Activated gamma-delta T cell (primary cell): ENCODE results near the gene GMDS.

ENCODE experiments used
- DNase-seq: peaks from one replicate; lab custom pipeline; 2025; lab: John Stamatoyannopoulos, UW

The GMDS gene

DNA sequence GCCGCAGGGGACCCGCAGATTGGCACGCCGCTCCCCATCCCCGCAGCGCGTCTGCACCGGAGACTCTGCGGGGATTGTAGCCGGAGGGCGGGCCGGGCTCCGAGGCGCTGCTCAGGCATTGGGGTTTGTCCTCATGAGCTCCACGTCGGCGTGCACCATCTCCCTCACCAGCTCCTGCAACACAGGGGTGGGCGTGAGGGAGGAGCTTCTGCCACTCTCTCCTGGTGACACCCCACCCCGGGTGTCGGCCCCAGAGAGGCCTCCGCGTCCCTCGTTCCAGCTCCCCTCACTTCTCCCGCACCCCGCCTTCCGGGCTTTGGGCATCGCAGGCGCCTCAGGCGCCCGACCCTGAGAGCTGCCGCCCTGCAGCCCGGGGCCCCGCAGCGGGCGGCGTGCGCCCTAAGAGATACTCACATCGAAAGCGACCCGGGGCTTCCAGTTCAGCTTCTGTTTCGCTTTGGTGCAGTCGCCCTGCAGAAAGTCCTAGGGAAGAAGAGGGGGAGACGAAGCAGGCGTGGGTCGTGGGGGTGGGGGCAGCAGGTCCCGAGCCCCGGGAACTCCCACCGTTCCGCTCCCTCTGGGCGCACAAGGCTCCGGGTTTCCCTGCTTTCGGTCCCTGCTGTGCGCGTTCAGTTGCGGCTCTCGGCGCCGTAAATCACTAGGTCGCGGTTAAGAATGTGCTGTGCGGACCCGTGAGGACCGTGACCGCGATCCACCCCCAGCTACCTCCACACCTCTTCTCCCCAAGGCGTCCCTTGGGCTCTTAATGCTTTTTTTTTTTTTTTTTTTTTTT lies 621.2 kb downstream of the GMDS start:
- DNase-seq, result no peak

DNA sequence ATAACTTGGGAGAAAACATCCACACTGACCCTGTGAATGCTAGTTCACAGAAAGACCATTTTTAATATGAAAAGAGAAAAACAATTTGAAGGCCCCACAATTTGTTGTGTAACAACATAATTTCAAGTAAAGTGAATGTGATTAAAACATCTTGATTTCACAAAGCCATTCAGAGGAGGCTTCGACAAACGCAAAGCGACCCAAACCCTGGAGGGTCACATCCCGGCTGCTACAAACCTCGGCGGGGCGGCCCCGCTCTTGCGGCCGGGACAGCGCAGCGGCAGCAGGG lies 621.7 kb downstream of the GMDS start:
- DNase-seq, result no peak

DNA sequence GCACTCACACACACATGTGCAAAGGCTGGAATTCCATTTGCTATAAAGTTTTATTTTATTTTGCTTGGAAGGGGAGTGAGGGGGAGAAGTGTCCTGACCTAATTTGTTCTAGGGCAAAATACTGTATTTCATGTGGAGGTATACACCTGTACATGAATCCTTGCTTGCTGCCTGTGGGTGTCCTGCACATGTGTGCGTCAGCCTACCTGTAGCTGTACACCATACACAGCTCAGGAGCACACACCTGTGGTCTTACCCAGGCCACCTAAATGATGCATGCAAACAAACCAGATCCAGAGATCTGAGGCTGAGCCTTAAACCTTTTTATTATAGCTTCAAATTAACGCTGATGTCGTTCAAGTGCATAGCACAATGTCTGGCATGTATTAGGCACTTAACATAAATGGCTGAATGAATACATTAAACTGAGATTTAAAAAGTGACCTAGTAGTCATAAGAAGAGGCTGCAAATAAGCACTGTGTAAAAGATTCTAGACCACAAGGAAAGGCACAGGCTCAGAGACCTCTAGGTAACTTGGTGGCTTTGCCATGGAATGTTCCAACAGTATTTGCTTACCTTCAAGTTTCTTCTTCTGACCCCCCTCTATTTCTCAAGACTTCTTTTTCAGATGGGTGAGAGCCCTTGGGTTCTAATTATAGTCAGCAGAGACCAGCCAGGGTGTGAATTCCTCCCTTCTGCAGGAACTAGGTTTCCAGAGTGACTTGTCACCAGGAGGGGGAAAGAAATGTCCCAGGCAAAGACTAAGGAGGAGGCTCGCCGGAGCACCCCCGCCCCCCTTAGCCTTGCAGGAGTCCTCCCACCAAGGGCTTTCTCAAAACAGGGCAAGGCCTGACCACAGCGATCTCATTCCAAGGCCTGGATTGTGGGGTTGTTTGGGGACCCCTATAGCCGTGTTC lies 622.3 kb downstream of the GMDS start:
- DNase-seq, result no peak

- DNase-seq, result no peak
These were observed 623.1 kb downstream of the GMDS start for GRCh38 chr6:1622220-1622850.

GRCh38 chr6:1621070-1621701 lies 624.2 kb downstream of the GMDS start:
- DNase-seq, result no peak

DNA sequence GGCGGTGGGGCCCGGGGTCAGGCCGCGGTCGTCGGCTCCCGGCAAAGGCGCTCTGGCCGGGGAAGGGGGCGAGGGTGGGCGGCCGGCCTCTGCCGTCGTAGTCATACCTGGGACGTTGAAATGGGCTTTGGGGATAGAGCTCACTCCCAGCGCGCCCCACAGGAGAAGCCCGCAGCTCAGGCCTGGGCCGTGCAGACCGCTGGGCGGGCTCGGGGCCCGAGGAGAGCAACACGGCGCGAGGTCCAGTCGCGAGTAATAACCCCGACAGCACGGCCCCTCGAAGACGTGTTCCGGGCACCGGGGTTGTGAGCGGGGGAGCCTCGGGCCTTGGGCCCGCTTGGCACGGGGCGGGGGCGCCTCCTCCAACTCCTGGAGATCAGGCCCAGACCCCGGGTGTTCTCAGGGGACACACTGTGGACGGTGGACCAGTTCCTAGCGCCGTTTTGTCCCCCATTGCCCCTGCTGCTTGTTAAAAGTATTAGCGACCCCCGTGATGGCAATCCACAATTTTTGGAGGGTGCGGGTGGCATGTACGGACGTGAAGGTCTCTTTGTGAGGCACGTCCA lies 624.8 kb downstream of the GMDS start:
- DNase-seq, result no peak

GRCh38 chr6:1619673-1620503 lies 625.5 kb downstream of the GMDS start:
- no peak for DNase-seq

DNA sequence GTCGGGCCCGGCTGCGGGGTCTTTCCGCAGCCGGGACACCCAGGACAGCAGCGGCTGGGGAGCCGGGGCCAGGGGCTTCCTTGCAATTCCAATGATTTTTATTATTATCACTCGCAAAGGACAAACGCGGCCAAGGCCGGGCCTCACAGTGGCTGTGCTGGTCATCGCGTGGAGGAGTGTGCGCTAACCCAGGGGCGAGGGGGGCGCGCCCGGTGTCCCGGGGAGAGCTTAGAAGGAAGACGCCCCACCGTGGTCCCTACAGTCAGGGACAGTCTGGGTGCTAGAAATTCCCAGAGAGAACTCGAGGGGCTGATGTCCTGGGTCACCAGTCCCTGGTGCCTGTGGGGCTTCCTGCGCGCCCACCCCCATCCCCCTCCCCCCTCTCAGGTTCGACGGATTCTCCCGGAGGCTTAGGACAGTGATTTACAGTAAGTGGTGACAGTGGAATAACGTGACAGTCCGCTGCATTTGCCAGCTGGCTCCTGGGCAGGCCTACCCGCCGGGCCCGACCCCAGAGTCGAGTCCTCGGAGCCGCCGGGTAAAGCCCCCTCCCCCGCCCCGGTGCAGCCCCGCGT lies 626.2 kb downstream of the GMDS start:
- no peak for DNase-seq

GRCh38 chr6:1618311-1619097 lies 626.9 kb downstream of the GMDS start:
- DNase-seq, result no peak

GRCh38 chr6:1617466-1618310 lies 627.7 kb downstream of the GMDS start:
- no peak for DNase-seq

GRCh38 chr6:1616701-1617463 lies 628.5 kb downstream of the GMDS start:
- DNase-seq, result no peak

- no peak for DNase-seq
These were observed 629.5 kb downstream of the GMDS start for GRCh38 chr6:1615853-1616420.

DNA sequence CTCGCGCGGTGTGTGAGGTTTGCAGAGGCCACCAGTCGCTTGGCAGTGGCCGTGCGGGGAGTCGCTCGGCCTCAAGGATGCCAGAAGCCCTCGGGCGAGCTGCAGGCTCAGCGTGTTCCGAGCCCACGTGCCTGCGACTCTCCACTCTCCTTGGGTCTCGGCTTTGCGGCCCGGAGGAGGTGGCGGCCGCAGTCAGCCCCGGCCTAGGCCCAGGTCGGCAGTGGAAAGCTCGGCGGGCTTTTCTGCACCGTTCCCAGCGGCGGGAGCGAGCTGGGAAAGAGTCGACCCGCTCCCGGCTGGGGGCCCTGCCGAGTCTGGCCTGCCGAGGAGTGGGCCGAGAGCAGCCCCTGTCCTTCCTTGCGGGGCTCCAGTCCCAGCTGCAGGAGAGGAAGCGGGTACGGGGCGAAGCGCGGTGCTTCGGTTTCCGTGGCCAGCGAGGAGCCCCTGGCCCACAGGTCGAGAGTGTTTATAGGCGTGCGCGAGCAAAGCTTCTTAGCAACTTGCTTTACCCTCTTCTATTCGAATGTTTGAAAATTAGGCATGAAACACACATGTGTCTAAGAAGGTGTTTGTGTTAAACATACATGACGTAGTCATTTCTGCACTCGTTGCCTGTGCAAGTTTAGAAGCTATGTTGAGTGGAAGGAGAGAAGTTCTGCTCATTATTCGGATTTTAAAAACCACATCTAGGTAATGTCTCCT lies 630.1 kb downstream of the GMDS start:
- no peak for DNase-seq

GRCh38 chr6:1614448-1615150 lies 630.8 kb downstream of the GMDS start:
- DNase-seq, result no peak

DNA sequence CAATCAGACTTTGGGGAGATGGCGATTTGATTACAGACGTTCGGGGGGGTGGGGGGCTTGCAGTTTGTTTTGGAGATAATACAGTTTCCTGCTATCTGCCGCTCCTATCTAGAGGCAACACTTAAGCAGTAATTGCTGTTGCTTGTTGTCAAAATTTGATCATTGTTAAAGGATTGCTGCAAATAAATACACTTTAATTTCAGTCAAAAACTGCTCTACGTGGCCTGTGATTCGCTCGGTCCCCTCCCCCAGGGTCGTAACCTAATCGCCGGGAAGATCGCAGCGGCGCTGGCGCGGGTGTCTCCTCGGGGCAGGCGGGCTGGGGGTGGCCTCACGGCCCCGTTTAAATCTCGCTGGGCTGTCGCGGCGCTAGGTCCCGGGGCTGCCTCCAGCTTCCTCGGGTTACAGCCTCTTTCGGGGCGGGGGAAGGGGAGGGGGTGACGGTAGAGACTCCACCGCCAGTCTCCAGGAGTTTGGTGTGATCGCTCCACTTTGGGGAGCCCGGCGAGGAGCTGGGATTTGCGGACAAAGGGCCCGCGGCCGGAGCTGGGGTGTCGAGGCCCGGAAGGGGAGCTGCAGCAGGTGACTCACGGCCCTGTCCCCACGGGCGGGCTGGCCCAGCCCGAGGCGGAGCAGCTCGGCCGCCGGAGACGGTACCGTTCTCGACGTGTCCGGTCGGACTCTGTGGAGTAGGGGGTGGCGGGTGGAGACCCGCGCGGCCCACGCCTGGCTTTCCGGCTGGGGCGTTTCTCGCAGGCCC lies 631.5 kb downstream of the GMDS start:
- DNase-seq, result no peak

DNA sequence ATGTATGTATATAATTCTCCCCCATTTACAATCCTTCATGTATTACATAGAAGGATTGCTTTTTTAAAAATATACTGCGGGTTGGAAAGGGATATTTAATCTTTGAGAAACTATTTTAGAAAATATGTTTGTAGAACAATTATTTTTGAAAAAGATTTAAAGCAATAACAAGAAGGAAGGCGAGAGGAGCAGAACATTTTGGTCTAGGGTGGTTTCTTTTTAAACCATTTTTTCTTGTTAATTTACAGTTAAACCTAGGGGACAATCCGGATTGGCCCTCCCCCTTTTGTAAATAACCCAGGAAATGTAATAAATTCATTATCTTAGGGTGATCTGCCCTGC lies 632.1 kb downstream of the GMDS start:
- no peak for DNase-seq
